GM19238 (cell line): ENCODE results near the gene VWA3B.
A peak's percentile ranks its signal among the peaks of the same experiment; 100 is the strongest.

Source experiments
- DNase-seq: peaks from one replicate; pipeline ENCODE4 v3.0.0; 2011; ENCODE audit warnings: low spot score; ENCODE audit not compliant: insufficient read length

The VWA3B gene

DNA sequence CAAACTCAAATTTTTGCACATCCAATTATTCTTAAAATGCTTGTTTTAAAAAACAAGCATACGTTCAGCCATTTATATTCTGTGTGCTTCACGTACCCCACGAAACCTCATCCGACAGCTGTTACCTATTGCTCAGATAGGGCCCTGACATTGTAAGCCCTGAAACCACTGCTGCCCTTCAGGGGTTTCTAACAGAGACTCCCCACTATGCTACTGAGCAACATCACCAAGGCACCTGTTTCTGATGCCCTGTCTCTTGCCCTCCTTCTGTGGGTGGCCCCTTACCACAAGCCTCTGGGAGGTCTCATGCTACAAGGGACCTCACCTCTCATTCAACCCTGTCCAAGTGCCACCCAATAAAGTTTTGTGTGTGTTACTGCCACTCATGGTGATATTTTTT, 240.8 kb downstream of the VWA3B start:
- no peak for DNase-seq

DNA sequence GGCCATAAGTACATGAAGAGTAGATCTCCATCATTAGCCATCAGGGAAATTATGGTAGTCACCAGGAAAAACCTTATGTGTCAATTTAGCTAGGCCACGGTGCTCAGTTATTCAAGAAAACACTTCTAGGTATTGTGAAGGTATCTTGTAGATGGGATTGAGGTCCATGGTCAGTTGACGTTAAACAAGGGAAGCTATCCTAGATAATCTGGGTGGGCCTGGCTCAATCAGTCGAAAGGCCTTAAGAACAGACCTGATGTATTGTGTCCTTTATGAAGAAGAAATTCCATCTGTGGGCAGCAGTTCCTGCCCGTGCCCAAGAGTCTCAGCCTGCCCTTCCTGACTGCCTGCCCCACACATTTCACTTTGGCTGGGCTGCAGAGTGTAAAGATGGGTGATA, 242.6 kb downstream of the VWA3B start:
- DNase-seq, result no peak

DNA sequence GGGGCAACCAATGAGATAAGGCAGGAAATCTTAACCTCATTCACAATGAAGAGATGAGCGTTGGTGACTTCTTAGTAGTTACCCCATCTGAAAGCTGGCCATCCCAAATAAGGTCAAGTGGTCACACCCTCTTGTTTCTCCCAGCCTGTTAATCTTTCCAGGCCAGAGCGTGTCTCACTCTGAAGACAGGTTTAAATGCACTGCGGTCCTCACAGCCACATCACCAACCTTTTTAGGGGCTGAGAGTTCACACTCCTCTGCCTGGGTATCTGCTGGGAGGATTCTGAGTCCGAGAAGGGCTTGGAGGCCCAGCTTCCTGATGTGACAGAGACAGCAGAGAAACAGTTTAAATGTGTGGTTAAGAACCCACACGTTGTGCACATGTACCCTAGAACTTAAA, 246.0 kb downstream of the VWA3B start:
- no peak for DNase-seq

DNA sequence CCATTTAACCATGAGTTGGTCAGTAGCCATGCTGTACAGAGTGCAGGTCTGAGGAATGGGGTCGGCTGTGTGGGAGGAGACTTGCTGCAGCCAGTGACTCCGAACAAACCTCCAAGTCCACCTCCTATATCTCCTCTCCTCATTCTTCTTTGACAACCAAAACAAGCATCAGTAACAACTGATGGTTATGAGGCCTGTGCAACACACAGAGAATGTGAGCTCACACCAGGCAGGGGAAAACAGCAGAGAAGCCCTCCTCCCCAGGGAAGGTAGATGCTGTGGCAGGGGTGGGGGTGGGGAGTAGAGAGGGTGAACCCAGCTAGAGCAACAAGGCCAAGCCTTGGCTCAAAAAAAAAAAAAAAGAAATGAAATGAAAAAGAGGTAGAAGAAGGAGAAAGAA, 247.0 kb downstream of the VWA3B start:
- no peak for DNase-seq

DNA sequence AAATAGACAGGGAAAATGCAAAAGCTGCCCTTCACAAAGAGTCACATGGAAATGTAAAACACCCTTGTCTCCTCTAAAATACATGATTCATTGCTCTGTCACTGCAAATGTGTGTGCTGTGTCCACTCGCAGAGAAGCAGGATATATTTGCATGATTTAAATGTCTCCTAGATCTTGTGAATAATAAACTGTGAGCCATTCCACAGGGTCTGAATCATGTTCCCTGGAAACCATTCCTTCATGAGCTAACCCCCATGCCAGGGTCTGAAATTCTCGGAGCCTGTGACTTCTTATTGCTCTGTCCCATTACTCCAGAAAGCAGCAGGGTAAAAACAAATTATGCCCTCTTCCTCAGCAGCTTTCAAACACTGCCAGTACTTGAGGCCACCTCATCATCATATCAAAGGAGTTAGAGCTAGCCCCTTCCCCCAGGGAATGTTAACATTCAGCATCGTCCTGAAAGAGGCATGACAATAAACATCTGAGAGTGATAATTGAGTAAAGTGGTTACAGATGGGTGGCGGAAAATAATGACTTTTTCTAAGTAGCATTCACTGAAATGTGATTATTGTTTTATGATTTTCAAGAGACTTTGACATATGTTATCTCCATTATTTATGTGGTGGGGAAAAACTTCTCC, 247.6 kb downstream of the VWA3B start:
- DNase-seq, result no peak

DNA sequence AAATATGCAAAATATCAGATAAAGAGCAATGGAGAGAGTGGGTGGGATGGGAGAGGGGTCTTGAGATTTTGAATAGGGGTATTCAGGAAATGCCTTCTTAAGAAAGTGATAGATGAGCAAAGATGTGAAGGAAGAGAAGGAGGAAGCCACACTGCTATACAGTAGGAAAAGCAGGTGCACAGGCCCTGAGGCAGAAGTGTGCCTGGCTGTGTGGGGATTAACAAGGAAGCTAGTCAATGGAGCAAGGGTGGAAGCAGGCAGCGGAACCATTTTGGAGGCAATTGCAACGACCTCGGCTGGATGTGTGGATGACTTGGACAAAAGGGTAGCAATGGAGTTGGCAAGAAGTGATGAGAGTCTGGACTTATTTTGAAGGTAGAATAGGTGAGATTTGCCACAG, 248.3 kb downstream of the VWA3B start:
- DNase-seq, result no peak

DNA sequence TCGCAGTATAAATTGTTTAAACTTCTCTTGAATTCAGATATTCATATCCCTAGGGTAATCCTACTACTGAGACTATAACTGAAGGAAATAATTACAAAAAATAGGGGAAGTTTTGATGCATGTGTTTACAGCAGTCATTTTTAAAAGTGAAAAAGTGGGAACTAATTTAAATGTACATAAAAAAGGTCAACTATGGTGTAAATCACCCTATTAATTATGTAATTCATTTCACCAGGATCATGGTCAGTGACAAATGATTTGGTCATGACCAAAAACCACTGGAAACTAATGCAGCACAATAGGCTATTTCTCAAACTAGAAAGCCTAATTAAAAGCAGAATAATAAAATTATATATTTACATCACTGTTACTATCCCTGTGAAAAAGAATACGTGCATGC, 254.3 kb downstream of the VWA3B start:
- no peak for DNase-seq

DNA sequence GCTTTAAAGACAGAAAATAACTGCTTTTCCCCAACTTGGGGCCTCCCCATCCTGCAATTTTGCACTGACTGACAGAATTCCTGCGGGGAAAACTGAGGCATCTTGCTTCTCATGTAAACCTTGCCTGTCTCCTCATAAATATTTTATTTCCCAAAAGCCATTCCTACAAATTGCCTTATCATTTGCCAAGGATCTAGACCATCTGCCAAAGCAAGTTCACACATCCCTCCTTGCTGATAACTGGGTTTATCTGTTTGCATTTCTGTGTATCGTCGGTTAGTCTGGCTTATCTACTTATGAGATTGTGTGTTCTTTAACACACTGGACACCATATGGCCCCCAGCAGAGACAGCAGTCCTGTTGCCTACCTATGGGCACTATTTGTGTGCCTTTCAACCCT, 256.3 kb downstream of the VWA3B start:
- DNase-seq, result no peak

DNA sequence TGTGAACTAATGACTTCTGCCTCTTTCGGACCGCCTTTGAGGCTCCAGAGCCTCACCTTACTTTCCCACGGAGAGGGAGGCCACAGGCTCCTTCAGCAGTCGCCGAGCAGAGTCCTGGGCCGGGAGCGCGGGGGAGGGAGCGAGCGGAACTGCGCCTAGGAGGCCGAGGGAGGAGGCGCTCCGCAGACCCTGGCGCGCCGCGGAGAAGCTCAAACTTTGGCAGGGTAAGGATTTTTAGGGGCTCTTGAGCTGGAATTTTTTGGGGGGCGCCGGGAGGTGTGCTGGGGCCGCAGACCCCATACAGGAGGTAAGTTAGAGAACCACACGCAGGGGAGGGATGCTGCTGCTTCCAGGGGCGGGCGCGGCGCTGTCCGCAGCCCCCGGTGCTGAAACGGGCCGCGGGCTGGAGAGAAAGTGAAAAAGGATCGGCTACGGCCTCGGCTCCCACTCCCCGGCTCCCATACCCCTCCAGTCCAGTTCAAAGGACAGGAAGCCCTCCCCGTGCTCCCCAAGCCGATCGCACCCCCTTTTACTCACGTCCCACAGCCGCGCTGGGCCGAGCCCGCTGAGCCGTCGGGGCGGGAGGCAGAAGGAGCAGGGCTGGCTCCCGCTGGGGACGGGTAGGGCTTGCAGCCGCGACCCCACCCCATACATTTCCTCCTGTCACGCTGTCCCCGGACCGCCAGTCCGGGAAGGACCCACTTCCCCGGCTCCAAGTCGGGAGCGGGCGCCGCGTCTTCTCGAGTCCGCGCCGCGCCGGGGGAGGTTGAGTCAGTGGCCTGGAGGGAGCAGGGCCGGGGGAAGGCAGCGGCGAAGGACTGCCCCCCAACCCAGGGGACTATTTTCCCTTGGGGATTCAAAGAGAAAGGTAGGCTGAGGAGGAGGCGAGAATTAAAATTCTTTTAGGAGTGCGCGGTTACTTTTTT, 259.6 kb downstream of the VWA3B start, which contains the start of gene CNGA3:
TSS of gene CNGA3 (plus strand) at position 146 of the 926 bp plus-strand sequence. CDS start 23,520 bp downstream, outside the sequence.
- DNase-seq, result peak; percentile 10

DNA sequence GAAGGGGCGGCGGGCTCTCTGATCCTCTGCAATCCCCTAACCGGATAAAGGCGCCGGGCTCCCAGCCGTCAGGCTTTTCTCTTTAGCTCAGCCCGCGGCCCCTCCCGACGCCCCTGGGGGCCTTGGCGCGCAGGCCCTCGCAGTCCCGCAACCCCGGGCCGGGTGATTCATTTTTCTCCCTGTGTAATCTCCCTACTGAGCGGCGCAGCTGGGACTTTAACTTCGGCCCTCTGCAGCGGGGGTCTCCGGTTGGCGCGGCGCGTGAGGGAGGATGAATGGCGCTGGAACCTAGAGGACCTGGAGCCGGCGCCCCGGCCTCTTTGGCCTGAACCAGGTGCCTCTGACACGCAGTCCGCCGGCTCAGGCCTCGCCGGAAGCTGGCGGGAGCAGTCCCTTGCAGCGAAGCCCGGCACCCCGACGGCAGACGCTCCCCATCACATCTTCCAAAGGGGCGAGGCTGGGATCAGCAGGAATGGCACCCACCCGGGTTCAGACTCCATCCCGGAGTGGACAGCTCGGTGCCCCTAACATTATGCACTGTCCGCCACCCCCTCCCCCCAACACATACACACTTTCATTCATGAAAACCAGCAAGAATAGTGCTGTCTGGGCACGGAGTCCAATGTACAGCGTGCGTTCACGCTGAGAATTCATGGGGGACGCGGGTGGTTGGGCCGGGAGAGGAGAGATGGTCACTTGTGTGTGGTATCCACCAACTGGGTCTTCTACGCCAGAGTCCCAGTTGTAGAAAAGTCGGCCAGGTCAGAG, 260.5 kb downstream of the VWA3B start:
- no peak for DNase-seq

DNA sequence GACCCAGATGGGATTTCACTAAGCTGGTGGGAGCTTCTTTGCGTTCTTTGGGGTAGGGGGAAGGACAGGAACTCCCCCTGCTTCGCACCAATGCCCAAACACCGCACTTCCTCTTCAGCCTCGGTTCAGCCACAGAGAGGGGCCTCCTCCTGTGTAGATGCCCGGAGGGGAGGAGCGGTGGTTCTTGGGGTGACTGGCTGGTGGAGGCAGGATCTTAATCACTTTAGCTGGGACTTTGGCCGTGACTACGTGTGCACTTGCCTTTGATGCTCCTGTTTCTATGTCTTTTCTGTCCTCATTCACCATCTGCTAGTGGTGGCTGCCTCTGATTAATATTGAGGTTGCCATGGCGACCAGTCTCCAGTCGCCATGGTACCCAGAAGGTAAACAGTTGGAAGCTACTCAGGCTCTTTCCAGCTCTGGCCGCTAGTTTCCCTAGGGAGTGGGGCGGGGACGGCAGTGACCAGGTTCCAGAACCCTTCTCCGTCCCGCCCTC, 261.1 kb downstream of the VWA3B start:
- DNase-seq, result no peak

DNA sequence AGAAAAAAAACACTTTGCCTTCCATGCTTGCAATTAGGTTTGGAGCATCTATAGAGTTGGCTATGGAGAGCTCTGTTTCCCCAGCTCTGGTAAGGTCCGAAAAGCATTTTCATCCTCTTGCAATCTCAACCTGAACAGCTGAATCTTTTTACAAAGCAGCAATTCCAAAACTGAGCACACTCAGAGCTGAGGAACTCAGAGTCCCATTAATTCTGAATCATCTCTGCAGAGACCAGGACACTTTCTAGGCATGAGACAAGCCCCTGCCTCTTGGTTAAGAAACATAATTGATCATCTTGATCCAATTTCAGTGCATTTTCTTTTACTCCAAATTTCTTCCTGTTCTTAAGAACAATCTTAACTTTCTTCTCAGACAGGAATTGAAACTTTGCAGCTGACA, 263.4 kb downstream of the VWA3B start:
- no peak for DNase-seq

DNA sequence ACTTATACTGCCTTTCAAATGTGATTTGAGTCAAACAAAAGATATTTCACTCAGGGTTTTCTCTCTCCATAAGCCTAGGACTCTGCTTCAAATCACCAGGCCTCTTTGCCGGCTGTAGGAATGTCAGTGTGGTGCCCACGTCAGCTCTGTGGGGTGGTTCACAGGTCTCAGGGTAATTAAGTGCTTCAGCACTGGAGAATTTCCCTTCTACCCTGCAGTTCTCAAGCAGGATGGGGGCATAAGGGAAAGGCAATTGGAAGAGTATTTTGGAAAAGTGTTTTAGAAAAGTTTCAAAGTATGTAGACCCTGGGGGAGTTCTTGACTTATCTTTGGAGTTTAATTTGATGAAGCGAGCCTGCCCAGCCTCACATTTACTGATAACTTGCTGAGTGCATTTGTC, 268.9 kb downstream of the VWA3B start:
- DNase-seq, result no peak

DNA sequence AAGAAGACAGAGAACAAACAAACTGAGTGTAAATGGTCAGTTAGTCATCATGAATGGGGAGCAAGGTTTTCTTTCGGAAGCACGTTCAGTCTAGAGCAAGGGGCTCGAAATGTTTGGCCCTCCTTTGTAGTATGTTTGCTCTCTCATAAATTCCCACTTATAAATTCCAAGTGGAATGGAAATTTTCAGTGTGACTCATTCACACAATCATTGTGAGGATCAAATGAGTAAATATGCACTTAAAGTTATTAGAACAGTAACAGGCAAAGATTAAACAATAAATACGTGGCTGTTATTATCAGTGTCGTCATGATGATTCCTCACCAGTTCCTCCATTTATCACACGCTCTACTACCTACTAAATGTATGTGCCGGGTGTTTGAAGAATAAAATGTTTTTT, 269.8 kb downstream of the VWA3B start:
- no peak for DNase-seq

DNA sequence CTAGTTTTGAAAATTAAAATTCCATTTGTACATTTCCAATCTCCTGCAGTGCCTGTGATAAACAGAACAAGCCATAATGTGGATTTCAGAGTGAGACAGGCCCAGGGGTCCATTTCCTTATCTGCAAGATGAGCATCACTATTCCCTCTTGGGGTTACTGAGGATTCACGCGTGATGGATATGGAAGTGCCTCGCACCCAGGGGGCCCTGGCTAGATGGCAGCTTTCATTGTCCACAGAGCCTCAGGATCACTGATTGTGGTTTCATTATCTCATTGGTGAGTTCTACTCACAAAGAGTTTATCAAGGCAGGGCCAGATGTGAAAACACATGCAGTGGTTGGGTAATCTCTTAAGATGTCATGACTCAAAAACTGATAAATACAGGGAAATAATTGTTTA, 270.9 kb downstream of the VWA3B start:
- DNase-seq, result no peak

DNA sequence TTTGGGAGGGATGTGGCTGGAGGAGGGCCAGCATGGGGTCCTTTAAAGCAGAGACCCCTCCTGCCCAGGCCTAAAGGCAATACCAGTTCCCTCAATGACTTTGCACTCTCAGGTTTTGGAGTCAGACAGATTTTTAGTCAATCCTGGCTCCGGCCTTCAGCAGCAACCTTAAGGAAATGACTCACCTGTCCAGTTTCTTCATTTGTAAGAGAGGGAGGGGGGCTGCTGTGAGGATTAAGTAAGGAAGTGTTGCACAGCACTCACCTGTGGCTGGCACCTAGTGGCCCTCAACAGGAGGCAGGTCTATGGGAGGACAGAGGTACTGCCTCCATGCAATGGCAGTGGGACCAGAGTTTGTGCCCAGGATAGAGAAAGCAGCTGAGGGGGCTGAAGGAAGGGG, 273.0 kb downstream of the VWA3B start:
- DNase-seq, result no peak
